ENCODE results near the gene ZNF358. TPM values are rescaled to one million over a fixed set of nuclear protein-coding genes. Genes with fewer than 3 reads are reported as not detected.
A peak's percentile ranks its signal among the peaks of the same experiment; 100 is the strongest.

Gene ZNF358
- total and polyA plus RNA-seq, 7 donors, result 29.3 to 120 (median 64.5) TPM

GRCh38 chr19:7497292-7497691 is 18.6 kb upstream of the ZNF358 start:
- Histone ChIP-seq H3K9me3 (no peaks in the 10 kb centered on the region), H3K27ac (no peak overlapping the region), H3K36me3 (no peaks in the 10 kb centered on the region), H3K4me3 (no peak overlapping the region), H3K27me3 (peaks cover 3 to 24% (median 22%) of the 10 kb centered on the region in 3 donors), H3K4me1 (peaks cover 0 to 26% (median 16%) of the 10 kb centered on the region in 4 donors)
- no peak for TF ChIP-seq POLR2AphosphoS5 (IDR thresholded peaks at IDR 0.05)
- no peak for TF ChIP-seq EP300 (IDR thresholded peaks at IDR 0.05)
- TF ChIP-seq POLR2A (IDR thresholded peaks at IDR 0.05), result no peak
- peak in 1 of 4 experiments; percentile 34 for TF ChIP-seq CTCF (IDR thresholded peaks at IDR 0.05)
- intact Hi-C loops (cut with DNase I), result no loop called here
- no peak for DNase-seq
- 53 to 55% methylated on average over 7 of the region's 7 CpGs for WGBS, 2 donors

- peaks cover 5 to 60% (median 43%) of the 10 kb centered on the region in 3 donors for H3K27me3 ChIP-seq
- no peaks in the 10 kb centered on the region for H3K36me3 ChIP-seq
- intact Hi-C loops (cut with DNase I), result no loop called here
- DNase-seq, result no peak
- TF ChIP-seq EP300 (IDR thresholded peaks at IDR 0.05) (no peak), POLR2A (IDR thresholded peaks at IDR 0.05) (no peak), CTCF (IDR thresholded peaks at IDR 0.05) (no peak), POLR2AphosphoS5 (IDR thresholded peaks at IDR 0.05) (no peak)
- H3K4me1 ChIP-seq, result peaks cover 0 to 19% (median 17%) of the 10 kb centered on the region in 4 donors
- no peak overlapping the region for H3K27ac ChIP-seq
- peak overlapping the region in 3 of 4 donors; percentile 30 to 53 (median 46) for H3K4me3 ChIP-seq
- 3% methylated on average over 93 of the region's 93 CpGs for WGBS, 2 donors
- H3K9me3 ChIP-seq, result no peaks in the 10 kb centered on the region
These were observed 15.0 kb upstream of the ZNF358 start for GRCh38 chr19:7500811-7501450.

GRCh38 chr19:7502552-7502951 is 13.4 kb upstream of the ZNF358 start:
- H3K27ac ChIP-seq, result no peak overlapping the region
- no peak overlapping the region for H3K4me3 ChIP-seq
- H3K9me3 ChIP-seq, result no peaks in the 10 kb centered on the region
- peaks cover 5 to 61% (median 45%) of the 10 kb centered on the region in 3 donors for H3K27me3 ChIP-seq
- TF ChIP-seq POLR2A (IDR thresholded peaks at IDR 0.05) (no peak), POLR2AphosphoS5 (IDR thresholded peaks at IDR 0.05) (no peak), EP300 (IDR thresholded peaks at IDR 0.05) (no peak), CTCF (IDR thresholded peaks at IDR 0.05) (no peak)
- intact Hi-C loops (cut with DNase I), result no loop called here
- no peak for DNase-seq
- H3K36me3 ChIP-seq, result no peaks in the 10 kb centered on the region
- 43 to 82% methylated on average over 2 of the region's 2 CpGs for WGBS, 2 donors
- H3K4me1 ChIP-seq, result peaks cover 0 to 25% (median 22%) of the 10 kb centered on the region in 4 donors

GRCh38 chr19:7504684-7505083 is 11.2 kb upstream of the ZNF358 start:
- no peaks in the 10 kb centered on the region for H3K36me3 ChIP-seq
- 84 to 85% methylated on average over 6 of the region's 6 CpGs for WGBS, 2 donors
- H3K4me3 ChIP-seq, result no peak overlapping the region
- no peak for DNase-seq
- no peaks in the 10 kb centered on the region for H3K9me3 ChIP-seq
- peaks cover 0 to 31% (median 25%) of the 10 kb centered on the region in 4 donors for H3K4me1 ChIP-seq
- peaks cover 5 to 61% (median 41%) of the 10 kb centered on the region in 3 donors for H3K27me3 ChIP-seq
- intact Hi-C loops (cut with DNase I), result no loop called here
- TF ChIP-seq POLR2A (IDR thresholded peaks at IDR 0.05) (no peak), EP300 (IDR thresholded peaks at IDR 0.05) (no peak), POLR2AphosphoS5 (IDR thresholded peaks at IDR 0.05) (no peak), CTCF (IDR thresholded peaks at IDR 0.05) (no peak)
- H3K27ac ChIP-seq, result no peak overlapping the region

Measured in sigmoid colon (tissue), 7 donors.